Stimulated activated CD8-positive, alpha-beta memory T cell treated with anti-CD3 and anti-CD28 coated beads, Interleukin-15, amount 100 ng/mL, for 1 hour (primary cell): ENCODE data around the gene LLPH.

Source experiments
- DNase-seq: peaks from one replicate; pipeline ENCODE4 v3.0.0-alpha.2; 2020; ENCODE audit warnings: low read depth

The LLPH gene

GRCh38 chr12:66090157-66090556 is 40.4 kb downstream of the LLPH start:
- DNase-seq: no peak

- peak; percentile 30 for DNase-seq
These were observed 43.1 kb downstream of the LLPH start for GRCh38 chr12:66087365-66087943.

- no peak for DNase-seq
These were observed 44.6 kb downstream of the LLPH start for GRCh38 chr12:66085998-66086397.

- no peak for DNase-seq
These were observed 45.3 kb downstream of the LLPH start for GRCh38 chr12:66085213-66085612.

- no peak for DNase-seq
These were observed 46.8 kb downstream of the LLPH start for GRCh38 chr12:66083766-66084165.

- DNase-seq: no peak
These were observed 47.8 kb downstream of the LLPH start for GRCh38 chr12:66082744-66083143.

GRCh38 chr12:66080791-66081190 is 49.8 kb downstream of the LLPH start:
- DNase-seq: no peak

GRCh38 chr12:66077542-66077941 is 53.0 kb downstream of the LLPH start:
- DNase-seq: no peak

- no peak for DNase-seq
These were observed 56.0 kb downstream of the LLPH start for GRCh38 chr12:66074561-66074960.

GRCh38 chr12:66072566-66072965 is 58.0 kb downstream of the LLPH start:
- no peak for DNase-seq

- DNase-seq: no peak
These were observed 58.4 kb downstream of the LLPH start for GRCh38 chr12:66072135-66072534.

- no peak for DNase-seq
These were observed 59.0 kb downstream of the LLPH start for GRCh38 chr12:66071549-66071948.

- DNase-seq: no peak
These were observed 60.0 kb downstream of the LLPH start for GRCh38 chr12:66070378-66071120.

GRCh38 chr12:66066929-66067523 is 63.5 kb downstream of the LLPH start:
- no peak for DNase-seq
